HCT116 (cell line): Measurements from ENCODE around the gene DNAAF1. TPM values are rescaled to one million over a fixed set of nuclear protein-coding genes. Genes with fewer than 3 reads are reported as not detected.
A peak's percentile ranks its signal among the peaks of the same experiment; 100 is the strongest.

Source experiments
- ATAC-seq: fragments of 200-7000 bp; cut with Tn5 transposase; 2 replicates; pipeline ENCODE4 v1.9.1; 2020; ENCODE audit warnings: mild to moderate bottlenecking, moderate library complexity
- BruUV-seq: library from RNA; stranded (reverse); fragments of 400-500 nt; replicated peaks from 2 replicates; lab custom pipeline; 2021; lab: Mats Ljungman, UMichigan
- CTCF ChIA-PET: fragments of 300-600 bp; sonication (Branson Sonifier 250); formaldehyde crosslinking; loops from one replicate; lab custom pipeline; 2021; ENCODE audit warnings: antibody characterized with exemption; lab: Charles Lee
- POLR2A ChIA-PET: fragments of 300-600, 350-600 bp; sonication (Branson Sonifier 250); formaldehyde crosslinking; loops from one replicate; lab custom pipeline; 2021; ENCODE audit warnings: antibody characterized with exemption; lab: Charles Lee
- RAD21 ChIA-PET, 2 experiments: fragments of 300-600 bp; sonication (Branson Sonifier 250); formaldehyde crosslinking; loops; one replicate each; lab custom pipeline; 2023; ENCODE audit warnings: low total read pairs in 2 of 2; ENCODE audit not compliant: uncharacterized antibody in 2 of 2, unreplicated experiment in 2 of 2, low non-redundant PET in 1 of 2; lab: Charles Lee
- DNase-seq: peaks from one replicate; pipeline ENCODE4 v3.0.0-alpha.2; 2010; ENCODE audit warnings: low read depth, low spot score
- H2AFZ ChIP-seq: fragments of 200-600 bp; shearing (Covaris generic), sonication (generic); 2 replicates; pipeline ENCODE4 v1.6.1; 2017; ENCODE audit warnings: low read depth, mixed run types, mixed read lengths, antibody characterized with exemption, low read length; ENCODE audit not compliant: poor library complexity, severe bottlenecking
- H3K27ac ChIP-seq: 2 replicates; pipeline ENCODE4 v1.5.1; 2012; ENCODE audit warnings: low read depth, low read length
- H3K27me3 ChIP-seq: fragments of 200-600 bp; sonication (generic); 2 replicates; pipeline ENCODE4 v1.6.1; 2016; ENCODE audit warnings: mixed run types, low read length, mixed read lengths; ENCODE audit not compliant: insufficient read depth
- H3K36me3 ChIP-seq, 2 experiments: fragments of 200-500 bp in 1 of 2; fragments of 200-600 bp in 1 of 2; sonication (Bioruptor generic) in 1 of 2; sonication (generic) in 1 of 2; 2 replicates each; pipeline versions ENCODE4 v1.5.1 to v1.6.1; 2014 to 2016; ENCODE audit warnings: low read length in 2 of 2, inconsistent platforms in 1 of 2, mixed read lengths in 1 of 2, mixed run types in 1 of 2; ENCODE audit not compliant: insufficient read depth in 2 of 2, control insufficient read depth in 1 of 2
- H3K4me1 ChIP-seq, 2 experiments: fragments of 200-600 bp in 1 of 2; sonication (generic) in 1 of 2; 2 replicates each; pipeline versions ENCODE4 v1.5.1 to v1.6.1; 2012 to 2017; ENCODE audit warnings: low read length in 2 of 2, inconsistent platforms in 1 of 2, mild to moderate bottlenecking in 1 of 2, mixed read lengths in 1 of 2, mixed run types in 1 of 2, moderate library complexity in 1 of 2; ENCODE audit not compliant: insufficient read depth in 2 of 2, control insufficient read depth in 1 of 2
- H3K4me2 ChIP-seq: fragments of 200-600 bp; sonication (generic); 2 replicates; pipeline ENCODE4 v1.6.1; 2017; ENCODE audit warnings: mixed run types, low read length, mixed read lengths
- H3K4me3 ChIP-seq, 2 experiments: fragments of 200-600 bp in 1 of 2; sonication (generic) in 1 of 2; replicated peaks in 1 of 2; 2 replicates each; pipeline ENCODE4 v1.5.1; 2011 to 2016; ENCODE audit warnings: low read length in 2 of 2, control low read depth in 1 of 2, low read depth in 1 of 2, mild to moderate bottlenecking in 1 of 2, mixed read lengths in 1 of 2, mixed run types in 1 of 2
- H3K79me2 ChIP-seq: fragments of 200-600 bp; sonication (generic); 2 replicates; pipeline ENCODE4 v1.6.1; 2017; ENCODE audit warnings: mild to moderate bottlenecking, mixed run types, low read length, moderate library complexity, mixed read lengths; ENCODE audit not compliant: insufficient read depth
- H3K9ac ChIP-seq: fragments of 200-600 bp; sonication (generic); 2 replicates; pipeline ENCODE4 v1.6.1; 2016; ENCODE audit warnings: low read length, mixed read lengths
- H3K9me2 ChIP-seq: fragments of 200-600 bp; sonication (generic), shearing (Covaris generic); 2 replicates; pipeline ENCODE4 v1.6.1; 2017; ENCODE audit warnings: mixed run types, mild to moderate bottlenecking, moderate library complexity; ENCODE audit not compliant: insufficient read depth
- H3K9me3 ChIP-seq, 2 experiments: fragments of 200-500 bp in 1 of 2; fragments of 200-600 bp in 1 of 2; sonication (Bioruptor generic) in 1 of 2; sonication (generic) in 1 of 2; 2 replicates each; pipeline ENCODE4 v1.6.1; 2014 to 2017; ENCODE audit warnings: low read length in 2 of 2, mixed read lengths in 2 of 2, inconsistent platforms in 1 of 2, low read depth in 1 of 2, mild to moderate bottlenecking in 1 of 2, mixed run types in 1 of 2, moderate library complexity in 1 of 2; ENCODE audit not compliant: control insufficient read depth in 1 of 2, insufficient read depth in 1 of 2
- H4K20me1 ChIP-seq: fragments of 200-600 bp; sonication (generic), shearing (Covaris generic); 2 replicates; pipeline ENCODE4 v1.6.1; 2017; ENCODE audit warnings: mixed run types, mild to moderate bottlenecking, moderate library complexity; ENCODE audit not compliant: insufficient read depth
- CBX3 ChIP-seq: IDR thresholded peaks from 2 replicates; pipeline ENCODE4 v1.6.1; 2012; ENCODE audit warnings: low read depth
- EGR1 ChIP-seq: IDR thresholded peaks from 2 replicates; pipeline ENCODE4 v1.6.1; 2012; ENCODE audit warnings: low read depth
- EZH2 ChIP-seq: fragments of 200-600 bp; sonication (generic); IDR thresholded peaks from 2 replicates; pipeline ENCODE4 v1.6.1; 2017; ENCODE audit warnings: antibody characterized with exemption, mixed run types
- EZH2phosphoT487 ChIP-seq: fragments of 200-600 bp; IDR thresholded peaks from 2 replicates; pipeline ENCODE4 v1.6.1; 2018; ENCODE audit warnings: antibody characterized with exemption, borderline replicate concordance
- FOSL1 ChIP-seq: IDR thresholded peaks from 2 replicates; pipeline ENCODE4 v1.6.1; 2012; ENCODE audit warnings: low read depth
- JUND ChIP-seq: IDR thresholded peaks from 2 replicates; pipeline ENCODE4 v1.6.1; 2012
- POLR2A ChIP-seq: IDR thresholded peaks from 2 replicates; pipeline ENCODE4 v1.7.0; 2011; ENCODE audit warnings: borderline replicate concordance; ENCODE audit not compliant: insufficient read depth, insufficient read length; ENCODE audit errors: extremely low read depth
- RAD21 ChIP-seq: IDR thresholded peaks from 2 replicates; pipeline ENCODE4 v1.6.1; 2012; ENCODE audit warnings: low read depth, mild to moderate bottlenecking
- SIN3A ChIP-seq: IDR thresholded peaks from 2 replicates; pipeline ENCODE4 v1.6.1; 2012; ENCODE audit warnings: low read depth
- SRF ChIP-seq: IDR thresholded peaks from 2 replicates; pipeline ENCODE4 v1.6.1; 2012; ENCODE audit warnings: low read depth
- YY1 ChIP-seq: IDR thresholded peaks from 2 replicates; pipeline ENCODE4 v1.6.1; 2011; ENCODE audit warnings: low read length, low read depth, moderate library complexity, mild to moderate bottlenecking; ENCODE audit not compliant: insufficient replicate concordance; ENCODE audit errors: extremely low read depth
- ZFX ChIP-seq: fragments of 450-650 bp; IDR thresholded peaks from 2 replicates; pipeline ENCODE4 v1.6.1; 2017
- ZNF274 ChIP-seq: fragments of 200-500 bp; sonication (Bioruptor generic); IDR thresholded peaks from 2 replicates; pipeline ENCODE4 v1.6.1; 2014; ENCODE audit warnings: mild to moderate bottlenecking, low read depth, low read length, inconsistent platforms
- intact Hi-C: fragments of 100-400 bp; cut with micrococcal nuclease; formaldehyde crosslinking; loops from 2 replicates; pipeline ENCODE4 v1.10.0; 2022
- total RNA-seq: library from RNA; stranded (reverse); gene quantifications from one replicate; pipeline ENCODE4 v1.2.1, GENCODE V29; 2021; ENCODE audit not compliant: unreplicated experiment
- TF ChIP-seq, protein P1 (sequence below), 3 experiments: fragments of 200-600 bp in 1 of 3; sonication (generic) in 1 of 3; IDR thresholded peaks in 2 of 3; conservative IDR thresholded peaks in 1 of 3; 2 replicates each; pipeline ENCODE4 v1.5.1; 2012 to 2017; ENCODE audit warnings: low read depth in 2 of 3, low read length in 2 of 3, antibody characterized with exemption in 1 of 3, borderline replicate concordance in 1 of 3, control low read depth in 1 of 3, mild to moderate bottlenecking in 1 of 3, mixed read lengths in 1 of 3, mixed run types in 1 of 3, moderate library complexity in 1 of 3; ENCODE audit not compliant: insufficient read depth in 1 of 3
- TF ChIP-seq, protein P2 (sequence below): IDR thresholded peaks from 2 replicates; pipeline ENCODE4 v1.6.1; 2012
- TF ChIP-seq, protein P3 (sequence below): IDR thresholded peaks from 2 replicates; pipeline ENCODE4 v1.6.1; 2011; ENCODE audit warnings: mild to moderate bottlenecking, low read length, moderate library complexity; ENCODE audit not compliant: insufficient replicate concordance; ENCODE audit errors: extremely low read depth

DNAAF1 gene
- total RNA-seq, 1 experiment from 2014 or later = 0.30 TPM

DNA sequence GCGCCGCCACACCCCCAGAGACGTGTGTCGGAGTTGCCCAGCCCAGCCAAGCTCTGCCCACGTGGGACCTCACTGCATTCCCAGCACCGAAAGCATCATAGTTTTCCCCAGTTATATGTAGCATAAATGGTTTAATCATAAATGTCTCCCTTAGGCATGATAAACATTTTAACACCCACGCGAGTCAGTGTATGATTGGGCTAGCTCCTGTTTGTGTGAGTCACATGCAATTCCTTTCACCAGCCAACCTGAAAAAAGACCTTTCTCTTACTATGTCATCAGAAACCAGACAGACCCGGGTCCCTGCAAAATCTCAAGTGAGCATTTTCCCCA, 32.6 kb downstream of the DNAAF1 start (continued):
- no peak for TF ChIP-seq ZFX
- no peak for TF ChIP-seq SIN3A
- TF ChIP-seq SRF = no peak
- TF ChIP-seq RAD21 = no peak
- no peak for TF ChIP-seq POLR2A

DNA sequence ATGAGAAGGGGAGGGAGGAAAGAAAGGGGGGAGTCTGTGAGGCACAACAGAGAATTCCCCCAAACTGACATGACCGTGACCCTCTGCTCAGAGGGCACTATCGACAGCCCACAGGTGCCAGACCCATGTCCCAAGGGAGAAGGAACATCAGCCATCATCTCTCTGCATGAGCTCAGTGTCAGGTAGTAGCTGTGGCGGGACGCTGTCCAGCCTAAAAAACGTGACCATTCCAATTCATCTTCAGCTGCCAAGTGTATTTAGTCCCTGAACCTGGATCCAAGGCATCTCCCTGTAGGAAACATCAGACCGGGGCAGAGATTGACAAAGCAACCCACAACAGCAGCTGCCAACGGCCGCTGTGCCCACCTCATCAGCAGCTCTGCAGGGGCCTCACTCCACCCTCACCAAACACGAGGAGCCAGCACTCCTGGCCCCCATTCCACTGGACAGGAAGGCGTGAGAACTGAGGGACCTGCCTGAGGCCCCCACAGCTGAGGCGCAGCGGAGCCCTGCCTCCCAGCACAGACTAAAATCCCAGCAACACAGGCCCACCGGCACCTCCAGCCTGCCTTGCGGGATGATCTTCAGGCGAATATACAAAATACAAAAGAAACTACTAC, 33.1 kb downstream of the DNAAF1 start:
- Histone ChIP-seq H3K9ac (no peak overlapping the region), H3K27ac (no peak overlapping the region), H3K4me1 (peaks cover 0 to 18% of the 10 kb centered on the region in 2 experiments; a peak in 3 of 4 replicates), H3K36me3 (peaks cover 24 to 34% of the 10 kb centered on the region in 2 experiments; a peak in 3 of 4 replicates), H3K9me3 (no peaks in the 10 kb centered on the region), H3K79me2 (peaks cover 10% of the 10 kb centered on the region; the same call in 1 of the 2 replicates), H3K27me3 (no peaks in the 10 kb centered on the region), H4K20me1 (no peaks in the 10 kb centered on the region), H3K4me2 (peak overlapping the region; percentile 2; the same call in 1 of the 2 replicates), H3K9me2 (no peaks in the 10 kb centered on the region), H2AFZ (no peak overlapping the region), H3K4me3 (no peak overlapping the region)
- CTCF ChIA-PET = interaction anchor here (1.2 to 3.6 kb wide), 2 partner anchors 9 to 130 kb away, joined by 4 to 16 read pairs; partner anchors contain the start of gene TAF1C
- ATAC-seq (no peak), DNase-seq (no peak)
- RAD21 ChIA-PET = interaction anchor here in 1 of 2 experiments (0.6 kb wide), 1 partner anchor 35 kb away, joined by 4 read pairs; no protein-coding TSS in a partner anchor
- intact Hi-C loops = no loop called here
- POLR2A ChIA-PET = interaction anchor here (1.5 to 1.9 kb wide), 2 partner anchors 9 to 31 kb away, joined by 3 to 6 read pairs; partner anchors contain the start of gene TAF1C
- no TSS peak for BruUV-seq
- TF ChIP-seq, protein P1, sequence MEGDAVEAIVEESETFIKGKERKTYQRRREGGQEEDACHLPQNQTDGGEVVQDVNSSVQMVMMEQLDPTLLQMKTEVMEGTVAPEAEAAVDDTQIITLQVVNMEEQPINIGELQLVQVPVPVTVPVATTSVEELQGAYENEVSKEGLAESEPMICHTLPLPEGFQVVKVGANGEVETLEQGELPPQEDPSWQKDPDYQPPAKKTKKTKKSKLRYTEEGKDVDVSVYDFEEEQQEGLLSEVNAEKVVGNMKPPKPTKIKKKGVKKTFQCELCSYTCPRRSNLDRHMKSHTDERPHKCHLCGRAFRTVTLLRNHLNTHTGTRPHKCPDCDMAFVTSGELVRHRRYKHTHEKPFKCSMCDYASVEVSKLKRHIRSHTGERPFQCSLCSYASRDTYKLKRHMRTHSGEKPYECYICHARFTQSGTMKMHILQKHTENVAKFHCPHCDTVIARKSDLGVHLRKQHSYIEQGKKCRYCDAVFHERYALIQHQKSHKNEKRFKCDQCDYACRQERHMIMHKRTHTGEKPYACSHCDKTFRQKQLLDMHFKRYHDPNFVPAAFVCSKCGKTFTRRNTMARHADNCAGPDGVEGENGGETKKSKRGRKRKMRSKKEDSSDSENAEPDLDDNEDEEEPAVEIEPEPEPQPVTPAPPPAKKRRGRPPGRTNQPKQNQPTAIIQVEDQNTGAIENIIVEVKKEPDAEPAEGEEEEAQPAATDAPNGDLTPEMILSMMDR (IDR thresholded peaks at IDR 0.05 in 2 of 3, conservative IDR thresholded peaks at IDR 0.05 in 1 of 3; ENCODE audit: borderline replicate concordance in 1 of 3, insufficient read depth in 1 of 3, low read depth in 2 of 3, low read length in 2 of 3) = no peak
- TF ChIP-seq YY1 (no peak), EZH2 (no peak), EGR1 (no peak), ZFX (no peak), RAD21 (no peak), EZH2phosphoT487 (no peak), FOSL1 (no peak), ZNF274 (no peak), CBX3 (no peak), JUND (no peak)
- TF ChIP-seq, protein P2, sequence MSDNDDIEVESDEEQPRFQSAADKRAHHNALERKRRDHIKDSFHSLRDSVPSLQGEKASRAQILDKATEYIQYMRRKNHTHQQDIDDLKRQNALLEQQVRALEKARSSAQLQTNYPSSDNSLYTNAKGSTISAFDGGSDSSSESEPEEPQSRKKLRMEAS = no peak
- TF ChIP-seq, protein P3, sequence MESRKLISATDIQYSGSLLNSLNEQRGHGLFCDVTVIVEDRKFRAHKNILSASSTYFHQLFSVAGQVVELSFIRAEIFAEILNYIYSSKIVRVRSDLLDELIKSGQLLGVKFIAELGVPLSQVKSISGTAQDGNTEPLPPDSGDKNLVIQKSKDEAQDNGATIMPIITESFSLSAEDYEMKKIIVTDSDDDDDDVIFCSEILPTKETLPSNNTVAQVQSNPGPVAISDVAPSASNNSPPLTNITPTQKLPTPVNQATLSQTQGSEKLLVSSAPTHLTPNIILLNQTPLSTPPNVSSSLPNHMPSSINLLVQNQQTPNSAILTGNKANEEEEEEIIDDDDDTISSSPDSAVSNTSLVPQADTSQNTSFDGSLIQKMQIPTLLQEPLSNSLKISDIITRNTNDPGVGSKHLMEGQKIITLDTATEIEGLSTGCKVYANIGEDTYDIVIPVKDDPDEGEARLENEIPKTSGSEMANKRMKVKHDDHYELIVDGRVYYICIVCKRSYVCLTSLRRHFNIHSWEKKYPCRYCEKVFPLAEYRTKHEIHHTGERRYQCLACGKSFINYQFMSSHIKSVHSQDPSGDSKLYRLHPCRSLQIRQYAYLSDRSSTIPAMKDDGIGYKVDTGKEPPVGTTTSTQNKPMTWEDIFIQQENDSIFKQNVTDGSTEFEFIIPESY = no peak
